ENCODE data around the gene ADAD2.

ADAD2 gene

GRCh38 chr16:84176192-84177053 is 14.5 kb upstream of the ADAD2 start:
- no peak for DNase-seq (ENCODE audit: low spot score)

- DNase-seq (ENCODE audit: low spot score), result no peak
Observed at GRCh38 chr16:84177741-84178073, 13.2 kb upstream of the ADAD2 start.

- no peak for DNase-seq (ENCODE audit: low spot score)
Observed at GRCh38 chr16:84178146-84178765, 12.7 kb upstream of the ADAD2 start.

DNA sequence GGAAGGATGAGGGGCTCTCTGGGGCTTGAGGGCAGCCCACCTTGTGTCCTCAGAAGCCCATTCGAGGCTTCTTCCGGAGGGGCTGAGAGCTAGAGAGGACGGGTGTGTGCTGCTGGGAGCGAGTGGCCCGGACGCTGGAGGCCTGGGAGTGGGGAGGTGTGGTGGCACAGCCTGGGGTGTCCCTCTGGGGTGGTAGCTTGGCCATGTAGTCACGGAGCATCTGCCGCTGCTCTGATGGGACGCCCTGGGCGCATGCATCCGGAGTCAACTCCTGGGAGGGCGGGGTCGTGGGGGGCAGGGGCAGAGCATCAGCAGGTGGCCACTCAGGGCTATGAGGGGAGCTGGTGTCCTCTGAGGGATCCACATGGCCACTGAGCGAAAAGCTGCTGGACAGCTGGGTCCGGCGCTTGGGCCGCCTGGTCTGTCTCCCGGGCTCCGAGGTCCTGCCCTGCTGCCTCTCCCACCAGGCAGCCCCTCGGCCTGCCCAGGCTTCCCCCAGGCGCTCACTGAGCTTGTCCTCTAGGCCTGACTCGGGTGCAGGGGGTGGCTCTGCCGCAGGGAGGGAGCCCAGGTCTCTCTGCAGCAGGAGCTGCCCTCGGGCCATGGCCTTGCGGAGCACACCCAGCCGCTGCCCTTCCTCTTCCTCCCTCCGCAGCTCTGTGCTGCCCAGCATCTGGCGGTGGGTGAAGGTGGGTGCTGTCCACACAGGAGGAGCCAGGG is 11.9 kb upstream of the ADAD2 start:
- no peak for DNase-seq (ENCODE audit: low spot score)

DNA sequence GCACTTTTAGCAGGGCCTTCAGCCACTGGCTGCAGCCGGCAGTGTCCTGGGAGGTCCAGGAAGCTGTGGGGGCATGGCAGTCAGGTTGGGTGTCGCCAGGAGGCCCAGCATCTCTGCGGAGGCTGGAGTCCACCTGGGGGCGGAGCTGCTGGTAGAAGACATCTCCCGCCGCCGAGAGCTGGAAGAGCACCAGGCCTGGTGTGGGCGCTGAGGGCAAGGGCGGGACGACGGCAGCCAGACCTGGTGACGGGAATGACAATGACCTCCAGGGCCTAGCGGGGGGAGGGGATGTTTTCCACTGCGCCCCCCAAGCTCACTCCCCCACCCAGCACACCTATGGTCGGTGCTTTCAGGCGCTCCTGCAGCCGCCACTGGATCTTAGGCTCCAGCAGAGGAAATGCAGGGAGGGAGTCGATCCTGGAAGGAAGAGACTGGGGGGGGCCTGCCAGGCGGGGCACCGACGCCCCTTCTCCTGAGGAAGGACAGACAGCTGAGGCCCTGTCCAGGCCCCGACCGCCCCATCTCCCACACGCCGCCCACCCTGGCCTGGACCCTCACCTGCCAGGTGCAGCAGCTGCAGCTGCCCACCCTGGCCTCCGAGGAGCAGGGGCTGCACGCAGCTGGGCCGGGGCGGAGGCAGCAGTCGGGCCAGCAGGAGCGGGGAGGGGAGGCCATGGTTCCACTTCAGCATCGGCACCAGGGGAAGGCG is 11.2 kb upstream of the ADAD2 start:
- DNase-seq (ENCODE audit: low spot score), result no peak

DNA sequence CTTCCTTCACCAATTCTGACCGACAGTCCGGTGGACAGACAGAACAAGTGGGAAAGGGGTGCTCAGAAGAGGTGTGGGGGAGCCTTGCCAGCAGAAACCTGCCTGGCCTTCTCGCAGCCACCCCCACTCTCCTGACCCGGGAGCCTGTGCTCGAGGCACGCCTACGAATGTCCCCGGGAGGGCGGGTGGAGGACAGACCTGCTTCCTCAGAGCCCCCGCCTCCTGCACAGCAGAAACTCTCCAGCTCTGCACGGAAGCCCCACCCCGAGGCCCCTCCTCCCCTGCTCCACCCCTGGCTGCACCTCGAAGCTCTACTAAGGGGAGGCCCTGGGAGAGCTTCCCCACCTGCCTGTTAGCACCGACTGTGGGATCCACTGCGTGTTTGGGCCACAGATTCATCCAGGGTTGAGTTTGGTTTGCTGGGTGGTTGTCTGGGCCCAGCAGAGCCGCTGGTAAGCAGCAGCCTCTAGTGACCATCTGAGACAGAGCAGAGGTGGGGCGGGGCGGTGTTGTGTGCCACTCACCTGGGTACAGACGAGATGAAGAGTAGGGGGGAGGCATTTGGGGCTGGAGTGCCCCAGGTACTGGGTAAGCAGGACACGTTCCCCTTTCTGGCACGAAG is 10.3 kb upstream of the ADAD2 start:
- no peak for DNase-seq (ENCODE audit: low spot score)

DNA sequence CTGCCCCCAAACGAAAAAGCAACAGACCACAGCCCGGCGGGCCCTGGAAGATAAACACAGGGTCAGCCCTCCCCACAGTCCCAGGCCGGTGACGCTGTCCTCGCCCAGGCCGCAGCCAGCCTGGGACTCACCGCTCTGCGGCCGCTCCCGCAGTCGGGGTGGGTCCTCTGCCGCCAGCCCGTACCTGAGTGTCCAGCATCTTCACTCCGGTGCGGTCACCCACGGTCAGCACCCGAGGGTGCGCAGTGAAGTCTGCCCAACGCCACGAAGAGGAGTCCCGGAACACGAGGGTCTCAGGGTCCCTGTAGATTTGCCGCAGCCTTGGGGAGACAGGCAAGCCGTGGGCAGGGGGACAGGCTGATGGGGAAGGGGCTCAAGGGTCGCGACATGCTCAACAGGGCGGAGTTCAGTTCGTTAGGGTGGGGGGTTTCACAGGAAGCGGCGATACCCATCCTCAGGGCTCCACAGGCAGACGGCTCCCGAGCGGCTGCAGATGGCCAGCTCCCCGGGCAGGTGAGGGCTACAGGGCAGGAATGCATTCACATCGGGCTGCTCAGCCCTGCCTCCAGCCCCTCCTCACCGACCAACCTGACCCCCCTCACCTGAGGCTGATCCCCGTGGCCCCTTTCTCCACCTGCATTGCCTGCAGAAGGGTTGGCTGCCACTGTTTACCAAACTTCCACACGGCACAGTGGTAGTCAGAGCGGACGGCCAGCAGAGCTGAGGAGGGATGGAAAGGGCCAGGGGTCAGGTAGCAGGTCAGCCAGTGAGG is 9.6 kb upstream of the ADAD2 start:
- no peak for DNase-seq (ENCODE audit: low spot score)

GRCh38 chr16:84182104-84182503 is 8.9 kb upstream of the ADAD2 start:
- DNase-seq (ENCODE audit: low spot score), result no peak

GRCh38 chr16:84182680-84183571 is 8.0 kb upstream of the ADAD2 start:
- no peak for DNase-seq (ENCODE audit: low spot score)

GRCh38 chr16:84183572-84183875 is 7.4 kb upstream of the ADAD2 start:
- DNase-seq (ENCODE audit: low spot score), result no peak

GRCh38 chr16:84183911-84184591 is 6.9 kb upstream of the ADAD2 start:
- no peak for DNase-seq (ENCODE audit: low spot score)

GRCh38 chr16:84184775-84185174 is 6.2 kb upstream of the ADAD2 start:
- DNase-seq (ENCODE audit: low spot score), result no peak

DNA sequence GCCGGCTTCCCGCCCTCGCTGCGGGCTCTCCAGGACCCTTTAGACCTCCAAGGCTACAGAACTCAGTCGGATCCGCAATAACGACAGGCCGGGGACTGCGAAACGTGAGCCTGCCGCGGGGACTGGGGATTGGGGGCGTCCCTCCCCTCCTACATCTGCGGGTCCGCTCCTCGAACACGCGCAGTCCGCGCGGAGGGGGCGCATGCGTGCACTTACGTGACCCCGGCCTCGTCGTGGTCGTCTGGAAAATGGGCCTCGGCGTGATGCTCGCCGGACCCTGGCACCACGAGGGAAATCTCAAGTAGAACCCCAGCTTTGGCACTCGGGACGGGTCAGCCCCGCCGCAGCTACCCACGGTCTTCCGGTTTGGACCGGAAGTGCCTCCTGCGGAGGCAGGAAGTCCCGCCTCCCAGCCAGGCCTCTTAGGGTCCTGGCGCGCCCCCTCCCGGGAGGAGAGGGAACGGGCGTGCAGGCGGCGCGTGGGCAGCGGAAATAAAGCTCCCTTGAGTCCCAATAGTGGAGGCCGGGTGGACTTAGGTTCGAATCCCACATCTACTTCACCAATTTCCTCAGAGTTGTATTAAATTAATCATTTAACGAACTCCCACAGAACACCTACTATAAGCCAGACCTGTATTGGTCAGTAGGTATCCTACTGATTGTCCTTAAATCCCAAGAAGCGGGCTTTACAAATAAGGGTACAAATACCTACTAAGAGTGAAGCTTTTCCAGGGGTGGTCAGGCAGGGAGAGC is 4.1 kb upstream of the ADAD2 start, which contains the start of gene TAF1C:
TAF1C (minus strand) TSS at position 373 of the 753 bp plus-strand sequence. CDS start 2,069 bp downstream, outside the sequence.
- DNase-seq (ENCODE audit: low spot score), result peak; percentile 93

DNA sequence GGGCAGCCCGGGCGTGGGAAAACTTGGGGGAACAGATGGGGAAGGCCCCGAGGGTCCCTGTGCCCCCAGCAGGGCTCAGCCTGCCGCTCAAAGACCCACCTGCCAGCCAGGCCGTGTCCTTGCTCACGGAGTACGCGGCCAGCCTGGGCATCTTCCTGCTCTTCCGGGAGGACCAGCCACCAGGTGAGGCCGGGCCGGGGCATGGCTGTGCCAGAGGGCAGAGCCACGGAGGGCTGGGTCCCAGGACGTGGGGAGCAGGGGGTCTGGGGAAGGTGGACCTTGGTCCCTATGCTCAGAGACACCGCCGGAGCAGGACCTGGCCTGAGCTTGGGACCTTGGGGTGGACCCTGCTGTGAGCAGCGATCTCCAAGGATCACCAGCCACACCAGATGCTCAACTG is 509 bp downstream of the ADAD2 start:
- DNase-seq (ENCODE audit: low spot score), result no peak

GRCh38 chr16:84193480-84193879 is 2.5 kb downstream of the ADAD2 start:
- no peak for DNase-seq (ENCODE audit: low spot score)

DNA sequence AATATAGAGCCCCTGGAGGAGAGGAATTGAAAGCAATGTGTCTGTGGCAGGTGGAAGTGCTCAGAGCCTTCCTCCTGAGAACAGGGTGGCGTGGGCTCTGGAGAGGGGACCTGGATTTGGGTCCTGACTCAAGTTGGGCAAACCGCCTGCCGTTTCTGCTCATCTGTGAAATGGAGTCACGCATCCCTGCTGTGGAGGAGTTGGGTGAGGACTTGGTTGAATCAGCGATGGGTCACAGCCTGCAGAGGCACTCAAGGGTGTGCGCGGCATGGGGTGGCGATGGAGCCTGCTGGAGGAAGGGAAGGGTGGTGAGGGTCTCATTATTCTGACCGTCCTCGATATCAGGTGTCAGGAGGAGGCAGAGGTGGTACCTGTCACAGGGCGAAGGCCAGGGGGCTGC is 3.1 kb downstream of the ADAD2 start:
- DNase-seq (ENCODE audit: low spot score), result no peak

- DNase-seq (ENCODE audit: low spot score), result no peak
Observed at GRCh38 chr16:84194470-84195200, 3.7 kb downstream of the ADAD2 start.
